NT2/D1 (cell line): ENCODE measurements around the gene OLFML2A.

ENCODE experiments used
- YY1 ChIP-seq: IDR thresholded peaks from 2 replicates; pipeline ENCODE4 v1.6.1; 2011; ENCODE audit not compliant: insufficient read length, insufficient read depth
- ZNF274 ChIP-seq: IDR thresholded peaks from 2 replicates; pipeline ENCODE4 v1.6.1; 2011; ENCODE audit warnings: mild to moderate bottlenecking, low read depth, low read length

GRCh38 chr9:124733964-124734740, 42.8 kb upstream of the OLFML2A start:
- no peak for TF ChIP-seq YY1
- TF ChIP-seq ZNF274: no peak
